ENCODE results near the gene CCDC158.
"Not testable (repeated sequence)": the region's sequence is repeated elsewhere in the genome, so short reads cannot be mapped to it uniquely, and the experiment has no call there.

Gene CCDC158

GRCh38 chr4:76435528-76436319 lies 14.8 kb upstream of the CCDC158 start:
- TF ChIP-seq, protein P1, sequence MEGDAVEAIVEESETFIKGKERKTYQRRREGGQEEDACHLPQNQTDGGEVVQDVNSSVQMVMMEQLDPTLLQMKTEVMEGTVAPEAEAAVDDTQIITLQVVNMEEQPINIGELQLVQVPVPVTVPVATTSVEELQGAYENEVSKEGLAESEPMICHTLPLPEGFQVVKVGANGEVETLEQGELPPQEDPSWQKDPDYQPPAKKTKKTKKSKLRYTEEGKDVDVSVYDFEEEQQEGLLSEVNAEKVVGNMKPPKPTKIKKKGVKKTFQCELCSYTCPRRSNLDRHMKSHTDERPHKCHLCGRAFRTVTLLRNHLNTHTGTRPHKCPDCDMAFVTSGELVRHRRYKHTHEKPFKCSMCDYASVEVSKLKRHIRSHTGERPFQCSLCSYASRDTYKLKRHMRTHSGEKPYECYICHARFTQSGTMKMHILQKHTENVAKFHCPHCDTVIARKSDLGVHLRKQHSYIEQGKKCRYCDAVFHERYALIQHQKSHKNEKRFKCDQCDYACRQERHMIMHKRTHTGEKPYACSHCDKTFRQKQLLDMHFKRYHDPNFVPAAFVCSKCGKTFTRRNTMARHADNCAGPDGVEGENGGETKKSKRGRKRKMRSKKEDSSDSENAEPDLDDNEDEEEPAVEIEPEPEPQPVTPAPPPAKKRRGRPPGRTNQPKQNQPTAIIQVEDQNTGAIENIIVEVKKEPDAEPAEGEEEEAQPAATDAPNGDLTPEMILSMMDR (conservative IDR thresholded peaks at IDR 0.05; ENCODE audit: low read depth), result no peak
- ChIA-PET POLR2A (ENCODE audit: low non-redundant PET) (no interaction called here), CTCF (interaction anchor here (0.8 kb wide), 1 partner anchor 69 kb away, joined by 3 read pairs; no protein-coding TSS in a partner anchor)
- DNase-seq (ENCODE audit: low spot score), result no peak
- no peak overlapping the region for H3K27ac ChIP-seq

DNA sequence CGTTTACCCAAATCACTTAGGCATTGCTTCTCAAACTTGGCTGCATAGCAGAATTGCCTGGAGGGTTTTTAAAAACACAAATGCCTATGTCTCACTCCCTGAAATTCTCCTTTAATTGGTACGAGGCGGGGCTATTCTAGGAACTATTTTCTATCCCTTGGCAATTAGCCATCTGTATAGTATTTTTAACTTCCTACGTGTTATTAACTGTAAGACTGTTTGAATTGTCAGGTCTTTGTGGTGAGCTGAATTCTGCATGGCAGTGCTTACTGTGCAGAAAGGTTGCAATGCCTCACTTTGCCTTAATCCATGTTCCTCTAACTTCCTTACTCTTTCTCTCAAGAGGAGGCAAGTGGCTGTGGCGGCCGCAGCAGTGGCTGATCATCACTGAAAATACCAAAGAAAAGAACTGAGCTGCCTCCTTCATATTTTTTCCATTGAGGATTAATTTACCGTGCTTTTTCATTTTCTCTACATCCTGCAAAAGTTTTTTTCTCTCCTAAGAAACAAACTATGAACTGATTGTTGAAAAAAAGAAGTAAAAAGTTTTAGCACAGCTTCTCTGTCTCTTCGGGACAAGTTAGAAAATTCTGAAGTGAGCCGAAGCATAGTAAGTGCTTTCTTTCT lies 14.1 kb upstream of the CCDC158 start, which contains the start of gene SHROOM3:
Gene SHROOM3, plus strand, starts transcription at position 329 of the 627 bp plus-strand sequence. CDS start 824 bp downstream, outside the sequence.
- H3K27ac ChIP-seq, result no peak within 1 kb of the TSS
- ChIA-PET POLR2A (ENCODE audit: low non-redundant PET) (no interaction called here), CTCF (no interaction called here)
- DNase-seq (ENCODE audit: low spot score), result peak; percentile 36
- TF ChIP-seq, protein P1 (conservative IDR thresholded peaks at IDR 0.05; ENCODE audit: low read depth), result no peak

- POLR2A ChIA-PET (ENCODE audit: low non-redundant PET), result interaction anchor here (0.5 kb wide), 1 partner anchor 10 kb away, joined by 3 read pairs; the partner anchor contains the start of gene CCDC158
- no peak overlapping the region for H3K27ac ChIP-seq
- TF ChIP-seq, protein P1 (conservative IDR thresholded peaks at IDR 0.05; ENCODE audit: low read depth), result peak; percentile 90
- CTCF ChIA-PET, result interaction anchor here (0.7 to 3.2 kb wide), 9 partner anchors 9 to 379 kb away, joined by 3 to 34 read pairs (median 3); partner anchors contain the start of gene CCDC158
- peak; percentile 63 for DNase-seq (ENCODE audit: low spot score)
Observed at GRCh38 chr4:76430519-76431388, 9.8 kb upstream of the CCDC158 start.

DNA sequence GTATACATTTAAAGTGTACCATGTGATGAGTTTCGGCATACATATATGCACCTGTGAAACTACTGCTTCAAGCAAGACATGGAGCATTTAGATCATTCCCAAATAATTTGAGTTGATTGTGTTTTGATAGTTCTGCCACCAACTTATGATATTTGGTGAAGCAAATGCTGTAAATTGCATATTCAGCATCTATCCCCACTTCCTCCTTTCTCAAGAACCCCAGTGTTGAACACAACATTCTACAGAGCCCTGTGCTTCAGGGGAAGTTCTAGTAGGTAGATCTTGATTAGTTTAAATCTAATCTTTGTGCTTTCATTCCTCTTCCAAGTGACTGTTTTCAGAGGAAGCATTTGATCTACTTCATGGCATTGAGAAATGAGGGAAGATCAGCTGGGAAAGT lies 8.7 kb upstream of the CCDC158 start:
- ChIA-PET POLR2A (ENCODE audit: low non-redundant PET) (no interaction called here), CTCF (interaction anchor here (1.3 to 3.2 kb wide), 2 partner anchors 8 to 75 kb away, joined by 3 to 34 read pairs; partner anchors contain the start of gene CCDC158)
- H3K27ac ChIP-seq, result no peak overlapping the region
- TF ChIP-seq, protein P1 (conservative IDR thresholded peaks at IDR 0.05; ENCODE audit: low read depth), result no peak
- no peak for DNase-seq (ENCODE audit: low spot score)

DNA sequence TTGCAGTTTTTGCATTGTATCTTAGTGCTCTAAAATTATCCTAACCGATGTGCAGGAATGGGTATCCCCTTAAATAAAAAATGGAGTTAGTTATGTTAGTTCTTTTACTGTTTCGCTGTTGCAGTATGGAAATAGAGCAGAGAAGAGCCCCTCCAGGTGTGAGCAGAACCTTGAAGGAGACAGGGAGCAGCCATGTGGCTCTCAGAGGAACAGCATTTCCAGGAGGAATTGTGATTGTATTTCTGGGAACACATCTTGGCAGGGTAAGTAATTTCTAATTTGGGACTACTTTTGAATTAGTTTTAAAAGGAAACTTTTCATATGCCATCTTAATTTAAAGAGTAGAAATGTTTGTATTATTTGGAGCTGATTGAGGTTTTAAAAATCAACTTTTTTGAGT lies 5.3 kb upstream of the CCDC158 start:
- ChIA-PET POLR2A (ENCODE audit: low non-redundant PET) (no interaction called here), CTCF (interaction anchor here (0.6 kb wide), 1 partner anchor 61 kb away, joined by 3 read pairs; no protein-coding TSS in a partner anchor)
- TF ChIP-seq, protein P1 (conservative IDR thresholded peaks at IDR 0.05; ENCODE audit: low read depth), result no peak
- H3K27ac ChIP-seq, result no peak overlapping the region
- DNase-seq (ENCODE audit: low spot score), result no peak

GRCh38 chr4:76423159-76423558 lies 2.2 kb upstream of the CCDC158 start:
- H3K27ac ChIP-seq; CTCF ChIA-PET; DNase-seq (ENCODE audit: low spot score); POLR2A ChIA-PET (ENCODE audit: low non-redundant PET): not testable (repeated sequence)

All from RWPE1 (cell line).